IMR-90 (cell line): ENCODE data around the gene ZNF600. TPM values are rescaled to one million over a fixed set of nuclear protein-coding genes. Genes with fewer than 3 reads are reported as not detected.

Source experiments
- ATAC-seq: fragments of 200-7000 bp; cut with Tn5 transposase; 2 replicates; pipeline ENCODE4 v1.9.1; 2020; ENCODE audit warnings: low read depth, mild to moderate bottlenecking, moderate library complexity
- BruUV-seq: library from RNA; stranded (reverse); fragments of 400-500 nt; replicated peaks from 2 replicates; lab custom pipeline; 2021; lab: Mats Ljungman, UMichigan
- CTCF ChIA-PET: fragments of 300-600 bp; formaldehyde crosslinking; extraction: SDS; loops from one replicate; lab custom pipeline; 2021; ENCODE audit warnings: antibody characterized with exemption; lab: Yijun Ruan, JAX
- POLR2A ChIA-PET: fragments of 300-600 bp; sonication (Branson Sonifier 250); formaldehyde crosslinking; loops from one replicate; lab custom pipeline; 2022; ENCODE audit warnings: antibody characterized with exemption; ENCODE audit not compliant: unreplicated experiment; lab: Charles Lee
- DNase-seq: peaks from one replicate; pipeline ENCODE4 v3.0.0; 2013
- H2AFZ ChIP-seq: replicated peaks from 2 replicates; pipeline ENCODE3; 2013; ENCODE audit warnings: low read length, mild to moderate bottlenecking; ENCODE audit not compliant: poor library complexity
- H2AK5ac ChIP-seq: 2 replicates; pipeline ENCODE4 v1.6.1; 2013; ENCODE audit warnings: low read depth, low read length, inconsistent platforms
- H2AK9ac ChIP-seq: replicated peaks from 2 replicates; pipeline ENCODE3; 2013; ENCODE audit warnings: mild to moderate bottlenecking, low read depth, low read length, moderate library complexity; ENCODE audit not compliant: poor library complexity
- H2BK120ac ChIP-seq: 2 replicates; pipeline ENCODE4 v1.6.1; 2013; ENCODE audit warnings: low read depth, low read length, inconsistent platforms
- H2BK15ac ChIP-seq: 3 replicates; pipeline ENCODE4 v1.6.1; 2013; ENCODE audit warnings: low read depth, low read length, inconsistent platforms
- H2BK20ac ChIP-seq: 2 replicates; pipeline ENCODE4 v1.6.1; 2013; ENCODE audit warnings: low read depth, mild to moderate bottlenecking, inconsistent platforms, low read length, moderate library complexity
- H2BK5ac ChIP-seq: 2 replicates; pipeline ENCODE4 v1.6.1; 2013; ENCODE audit warnings: mild to moderate bottlenecking, low read depth, low read length, inconsistent platforms; ENCODE audit not compliant: poor library complexity, severe bottlenecking
- H3K14ac ChIP-seq: replicated peaks from 2 replicates; pipeline ENCODE4 v1.6.1; 2013; ENCODE audit warnings: low read depth, low read length, inconsistent platforms
- H3K18ac ChIP-seq: 2 replicates; pipeline ENCODE4 v1.6.1; 2013; ENCODE audit warnings: low read depth, low read length, control low read depth
- H3K23ac ChIP-seq: 2 replicates; pipeline ENCODE4 v1.6.1; 2013; ENCODE audit warnings: low read depth, low read length, inconsistent platforms
- H3K27ac ChIP-seq: 2 replicates; pipeline ENCODE4 v1.5.1; 2013; ENCODE audit warnings: mild to moderate bottlenecking, control low read depth, low read length; ENCODE audit not compliant: insufficient read depth
- H3K27me3 ChIP-seq: 2 replicates; pipeline ENCODE4 v1.6.1; 2013; ENCODE audit warnings: low read length; ENCODE audit not compliant: control insufficient read depth, insufficient read depth
- H3K36me3 ChIP-seq: 2 replicates; pipeline ENCODE4 v1.6.1; 2013; ENCODE audit warnings: low read length, mixed read lengths; ENCODE audit not compliant: control insufficient read depth, insufficient read depth
- H3K4ac ChIP-seq: 2 replicates; pipeline ENCODE4 v1.6.1; 2013; ENCODE audit warnings: low read depth, low read length, inconsistent platforms
- H3K4me1 ChIP-seq: 2 replicates; pipeline ENCODE4 v1.6.1; 2013; ENCODE audit warnings: low read length, mixed read lengths; ENCODE audit not compliant: control insufficient read depth, insufficient read depth
- H3K4me2 ChIP-seq: 2 replicates; pipeline ENCODE4 v1.6.1; 2013; ENCODE audit warnings: low read depth, mild to moderate bottlenecking, control low read depth, low read length, moderate library complexity
- H3K4me3 ChIP-seq: 2 replicates; pipeline ENCODE4 v1.5.1; 2013; ENCODE audit warnings: low read depth, mild to moderate bottlenecking, control low read depth, low read length, moderate library complexity; ENCODE audit not compliant: insufficient read depth
- H3K56ac ChIP-seq: 2 replicates; pipeline ENCODE4 v1.6.1; 2013; ENCODE audit warnings: low read length, inconsistent platforms; ENCODE audit not compliant: insufficient read depth; ENCODE audit errors: extremely low read depth
- H3K79me1 ChIP-seq, 2 experiments: 2 replicates each; pipeline ENCODE4 v1.6.1; 2013; ENCODE audit warnings: low read length in 2 of 2, inconsistent platforms in 1 of 2, low read depth in 1 of 2
- H3K9ac ChIP-seq: 2 replicates; pipeline ENCODE4 v1.6.1; 2013; ENCODE audit warnings: low read depth, low read length, control low read depth
- H3K9me1 ChIP-seq: 2 replicates; pipeline ENCODE4 v1.6.1; 2013; ENCODE audit warnings: low read length, inconsistent platforms; ENCODE audit not compliant: insufficient read depth
- H3K9me3 ChIP-seq: 2 replicates; pipeline ENCODE4 v1.6.1; 2013; ENCODE audit warnings: low read length; ENCODE audit not compliant: control insufficient read depth, insufficient read depth
- H4K20me1 ChIP-seq: 2 replicates; pipeline ENCODE4 v1.6.1; 2013; ENCODE audit warnings: low read length, inconsistent platforms; ENCODE audit not compliant: insufficient read depth
- H4K5ac ChIP-seq: 2 replicates; pipeline ENCODE4 v1.6.1; 2013; ENCODE audit warnings: mild to moderate bottlenecking, low read depth, low read length, control low read depth
- H4K8ac ChIP-seq, 2 experiments: 2 replicates each; pipeline ENCODE4 v1.6.1; 2013; ENCODE audit warnings: low read depth in 2 of 2, low read length in 2 of 2, control low read depth in 1 of 2, inconsistent platforms in 1 of 2
- H4K91ac ChIP-seq: 2 replicates; pipeline ENCODE4 v1.6.1; 2013; ENCODE audit warnings: low read depth, low read length, inconsistent platforms; ENCODE audit not compliant: insufficient read depth
- CEBPB ChIP-seq: IDR thresholded peaks from 2 replicates; pipeline ENCODE4 v1.6.1; 2012; ENCODE audit warnings: low read depth, low read length, improper control_type of control experiment
- CTCF ChIP-seq: conservative IDR thresholded peaks from 2 replicates; pipeline ENCODE4 v1.5.1; 2012; ENCODE audit warnings: mild to moderate bottlenecking, low read depth, low read length, improper control_type of control experiment
- MAZ ChIP-seq: IDR thresholded peaks from 2 replicates; pipeline ENCODE4 v1.6.1; 2012; ENCODE audit warnings: low read depth, mild to moderate bottlenecking, low read length, improper control_type of control experiment, moderate library complexity, borderline replicate concordance
- POLR2A ChIP-seq: IDR thresholded peaks from 2 replicates; pipeline ENCODE4 v1.6.1; 2012; ENCODE audit warnings: mild to moderate bottlenecking, low read depth, low read length
- RAD21 ChIP-seq: IDR thresholded peaks from 2 replicates; pipeline ENCODE4 v1.6.1; 2012; ENCODE audit warnings: low read length, improper control_type of control experiment
- RFX5 ChIP-seq: IDR thresholded peaks from 2 replicates; pipeline ENCODE4 v1.8.0; 2012; ENCODE audit warnings: low read depth, mild to moderate bottlenecking, low read length, moderate library complexity
- SMC3 ChIP-seq: fragments of 150-350 bp; IDR thresholded peaks from 2 replicates; pipeline ENCODE4 v1.6.1; 2016; ENCODE audit warnings: low read depth, mild to moderate bottlenecking, antibody characterized with exemption, low read length, moderate library complexity
- WGBS, 2 experiments: methylation state at CpG; one replicate each; pipeline versions ENCODE4 v1.1.5 to v1.1.7; 2013; ENCODE audit warnings: missing lambda C conversion rate in 2 of 2; ENCODE audit not compliant: insufficient read length in 1 of 2; ENCODE audit errors: extremely low coverage in 2 of 2; 5-methylcytosine and 5-hydroxymethylcytosine counted together
- dilution Hi-C: fragments of 300-500 bp; cut with HindIII; formaldehyde crosslinking; loops from one replicate; pipeline ENCODE4 v1.14.3; 2018; ENCODE audit warnings: low sequenced_read_pairs; ENCODE audit not compliant: unreplicated experiment
- in situ Hi-C: fragments of 300-500 bp; cut with MboI; formaldehyde crosslinking; loops from 3 replicates; pipeline ENCODE4 v1.14.3; 2019; ENCODE audit warnings: low sequenced_read_pairs, inconsistent platforms, mixed read lengths
- intact Hi-C: fragments of 100-400 bp; cut with micrococcal nuclease; formaldehyde crosslinking; loops from 2 replicates; pipeline ENCODE4 v1.10.0; 2022
- polyA plus RNA-seq, 3 experiments: library from polyadenylated mRNA; depleted of rRNA; stranded (reverse); fragments of >200 nt; gene quantifications; 2 replicates each; pipeline ENCODE4 v1.2.3, GENCODE V29; 2012; ENCODE audit warnings: low replicate concordance in 1 of 3
- total RNA-seq: library from RNA; depleted of rRNA; stranded (reverse); fragments of >200 nt; gene quantifications from 2 replicates; pipeline ENCODE4 v1.2.3, GENCODE V29; 2012

ZNF600 gene
- total and polyA plus RNA-seq, 2 of the 4 experiments (the other 2 are of a cell fraction), result 4.0 to 4.1 TPM

- Histone ChIP-seq H2BK120ac (peak within 1 kb of the TSS; percentile 37), H3K4me1 (no peaks in the 10 kb centered on the region; the same call in 1 of the 2 replicates), H3K27ac (peak within 1 kb of the TSS; percentile 85), H3K9me3 (no peaks in the 10 kb centered on the region), H2BK5ac (peak within 1 kb of the TSS; percentile 65), H3K14ac (peak within 1 kb of the TSS; percentile 75; the same call in 1 of the 2 replicates), H2BK15ac (peak within 1 kb of the TSS; percentile 8; the same call in 1 of the 3 replicates), H2AK5ac (no peak within 1 kb of the TSS; the same call in 1 of the 2 replicates), H3K9ac (peak within 1 kb of the TSS; percentile 90), H3K27me3 (no peaks in the 10 kb centered on the region), H4K5ac (peak within 1 kb of the TSS; percentile 61), H3K36me3 (no peaks in the 10 kb centered on the region), H2AK9ac (peak within 1 kb of the TSS; percentile 47), H4K91ac (peak within 1 kb of the TSS; percentile 32; the same call in 1 of the 2 replicates), H2BK20ac (no peak within 1 kb of the TSS), H3K9me1 (peaks cover 4% of the 10 kb centered on the region; the same call in 1 of the 2 replicates), H3K23ac (peak within 1 kb of the TSS; percentile 14; the same call in 1 of the 2 replicates), H3K4ac (peak within 1 kb of the TSS; percentile 76), H3K4me3 (peak within 1 kb of the TSS; percentile 89), H3K4me2 (peak within 1 kb of the TSS; percentile 94), H4K20me1 (no peaks in the 10 kb centered on the region), H4K8ac (peak within 1 kb of the TSS; percentile 88 to 90), H3K79me1 (peaks cover 8 to 24% of the 10 kb centered on the region in 2 experiments), H3K18ac (0 out of 2 replicates have a peak within 1 kb of the TSS, but pooled peaks have one; percentile 30), H2AFZ (peak within 1 kb of the TSS; percentile 93), H3K56ac (peak within 1 kb of the TSS; percentile 53)
- ChIA-PET POLR2A (no interaction called here), CTCF (no interaction called here)
- no TSS peak for BruUV-seq
- DNase-seq (peak; percentile 88), ATAC-seq (peak; percentile 99)
- in situ Hi-C loops, result no loop called here
- no peak for TF ChIP-seq RFX5
- TF ChIP-seq RAD21, result 0 out of 2 replicates have a peak, but pooled peaks have one; percentile 26
- 0 out of 2 replicates have a peak, but pooled peaks have one; percentile 53 for TF ChIP-seq MAZ
- peak; percentile 24 for TF ChIP-seq SMC3
- peak; percentile 77; the same call in 1 of the 2 replicates for TF ChIP-seq POLR2A
- no peak for TF ChIP-seq CEBPB
- peak; percentile 27 for TF ChIP-seq CTCF
- dilution Hi-C loops, result no loop called here
- intact Hi-C loops, result loop anchor here (1.0 to 5.0 kb wide), 2 partner anchors 43 to 94 kb away; no protein-coding TSS in a partner anchor
- WGBS, 2 experiments, result 10% methylated on average over 8 of the region's 38 CpGs; no CpG with 5 or more reads in 1 of the 2 experiments
Measured at GRCh38 chr19:52734893-52735661, 51.5 kb downstream of the ZNF600 start, which contains the start of gene ZNF611. ZNF611 (minus strand) TSS chr19:52735044; CDS start chr19:52715894, 19,150 bp downstream.
